HCT116 (cell line): ENCODE results near the gene QPCT. TPM values are rescaled to one million over a fixed set of nuclear protein-coding genes. Genes with fewer than 3 reads are reported as not detected.

ENCODE experiments used
- ATAC-seq: fragments of 200-7000 bp; cut with Tn5 transposase; 2 replicates; pipeline ENCODE4 v1.9.1; 2020; ENCODE audit warnings: mild to moderate bottlenecking, moderate library complexity
- BruUV-seq: library from RNA; stranded (reverse); fragments of 400-500 nt; replicated peaks from 2 replicates; lab custom pipeline; 2021; lab: Mats Ljungman, UMichigan
- CTCF ChIA-PET: fragments of 300-600 bp; sonication (Branson Sonifier 250); formaldehyde crosslinking; loops from one replicate; lab custom pipeline; 2021; ENCODE audit warnings: antibody characterized with exemption; lab: Charles Lee
- POLR2A ChIA-PET: fragments of 300-600, 350-600 bp; sonication (Branson Sonifier 250); formaldehyde crosslinking; loops from one replicate; lab custom pipeline; 2021; ENCODE audit warnings: antibody characterized with exemption; lab: Charles Lee
- RAD21 ChIA-PET, 2 experiments: fragments of 300-600 bp; sonication (Branson Sonifier 250); formaldehyde crosslinking; loops; one replicate each; lab custom pipeline; 2023; ENCODE audit warnings: low total read pairs in 2 of 2; ENCODE audit not compliant: uncharacterized antibody in 2 of 2, unreplicated experiment in 2 of 2, low non-redundant PET in 1 of 2; lab: Charles Lee
- DNase-seq: peaks from one replicate; pipeline ENCODE4 v3.0.0-alpha.2; 2010; ENCODE audit warnings: low read depth, low spot score
- H2AFZ ChIP-seq: fragments of 200-600 bp; shearing (Covaris generic), sonication (generic); 2 replicates; pipeline ENCODE4 v1.6.1; 2017; ENCODE audit warnings: low read depth, mixed run types, mixed read lengths, antibody characterized with exemption, low read length; ENCODE audit not compliant: poor library complexity, severe bottlenecking
- H3K27ac ChIP-seq: 2 replicates; pipeline ENCODE4 v1.5.1; 2012; ENCODE audit warnings: low read depth, low read length
- H3K27me3 ChIP-seq: fragments of 200-600 bp; sonication (generic); 2 replicates; pipeline ENCODE4 v1.6.1; 2016; ENCODE audit warnings: mixed run types, low read length, mixed read lengths; ENCODE audit not compliant: insufficient read depth
- H3K36me3 ChIP-seq, 2 experiments: fragments of 200-500 bp in 1 of 2; fragments of 200-600 bp in 1 of 2; sonication (Bioruptor generic) in 1 of 2; sonication (generic) in 1 of 2; 2 replicates each; pipeline versions ENCODE4 v1.5.1 to v1.6.1; 2014 to 2016; ENCODE audit warnings: low read length in 2 of 2, inconsistent platforms in 1 of 2, mixed read lengths in 1 of 2, mixed run types in 1 of 2; ENCODE audit not compliant: insufficient read depth in 2 of 2, control insufficient read depth in 1 of 2
- H3K4me1 ChIP-seq, 2 experiments: fragments of 200-600 bp in 1 of 2; sonication (generic) in 1 of 2; 2 replicates each; pipeline versions ENCODE4 v1.5.1 to v1.6.1; 2012 to 2017; ENCODE audit warnings: low read length in 2 of 2, inconsistent platforms in 1 of 2, mild to moderate bottlenecking in 1 of 2, mixed read lengths in 1 of 2, mixed run types in 1 of 2, moderate library complexity in 1 of 2; ENCODE audit not compliant: insufficient read depth in 2 of 2, control insufficient read depth in 1 of 2
- H3K4me2 ChIP-seq: fragments of 200-600 bp; sonication (generic); 2 replicates; pipeline ENCODE4 v1.6.1; 2017; ENCODE audit warnings: mixed run types, low read length, mixed read lengths
- H3K4me3 ChIP-seq, 2 experiments: fragments of 200-600 bp in 1 of 2; sonication (generic) in 1 of 2; replicated peaks in 1 of 2; 2 replicates each; pipeline ENCODE4 v1.5.1; 2011 to 2016; ENCODE audit warnings: low read length in 2 of 2, control low read depth in 1 of 2, low read depth in 1 of 2, mild to moderate bottlenecking in 1 of 2, mixed read lengths in 1 of 2, mixed run types in 1 of 2
- H3K79me2 ChIP-seq: fragments of 200-600 bp; sonication (generic); 2 replicates; pipeline ENCODE4 v1.6.1; 2017; ENCODE audit warnings: mild to moderate bottlenecking, mixed run types, low read length, moderate library complexity, mixed read lengths; ENCODE audit not compliant: insufficient read depth
- H3K9ac ChIP-seq: fragments of 200-600 bp; sonication (generic); 2 replicates; pipeline ENCODE4 v1.6.1; 2016; ENCODE audit warnings: low read length, mixed read lengths
- H3K9me2 ChIP-seq: fragments of 200-600 bp; sonication (generic), shearing (Covaris generic); 2 replicates; pipeline ENCODE4 v1.6.1; 2017; ENCODE audit warnings: mixed run types, mild to moderate bottlenecking, moderate library complexity; ENCODE audit not compliant: insufficient read depth
- H3K9me3 ChIP-seq, 2 experiments: fragments of 200-500 bp in 1 of 2; fragments of 200-600 bp in 1 of 2; sonication (Bioruptor generic) in 1 of 2; sonication (generic) in 1 of 2; 2 replicates each; pipeline ENCODE4 v1.6.1; 2014 to 2017; ENCODE audit warnings: low read length in 2 of 2, mixed read lengths in 2 of 2, inconsistent platforms in 1 of 2, low read depth in 1 of 2, mild to moderate bottlenecking in 1 of 2, mixed run types in 1 of 2, moderate library complexity in 1 of 2; ENCODE audit not compliant: control insufficient read depth in 1 of 2, insufficient read depth in 1 of 2
- H4K20me1 ChIP-seq: fragments of 200-600 bp; sonication (generic), shearing (Covaris generic); 2 replicates; pipeline ENCODE4 v1.6.1; 2017; ENCODE audit warnings: mixed run types, mild to moderate bottlenecking, moderate library complexity; ENCODE audit not compliant: insufficient read depth
- CBX3 ChIP-seq: IDR thresholded peaks from 2 replicates; pipeline ENCODE4 v1.6.1; 2012; ENCODE audit warnings: low read depth
- CEBPB ChIP-seq: IDR thresholded peaks from 2 replicates; pipeline ENCODE4 v1.6.1; 2012; ENCODE audit warnings: low read depth
- ELF1 ChIP-seq: IDR thresholded peaks from 2 replicates; pipeline ENCODE4 v1.6.1; 2012; ENCODE audit warnings: low read depth, borderline replicate concordance
- EZH2 ChIP-seq: fragments of 200-600 bp; sonication (generic); IDR thresholded peaks from 2 replicates; pipeline ENCODE4 v1.6.1; 2017; ENCODE audit warnings: antibody characterized with exemption, mixed run types
- FOSL1 ChIP-seq: IDR thresholded peaks from 2 replicates; pipeline ENCODE4 v1.6.1; 2012; ENCODE audit warnings: low read depth
- JUND ChIP-seq: IDR thresholded peaks from 2 replicates; pipeline ENCODE4 v1.6.1; 2012
- POLR2A ChIP-seq: IDR thresholded peaks from 2 replicates; pipeline ENCODE4 v1.7.0; 2011; ENCODE audit warnings: borderline replicate concordance; ENCODE audit not compliant: insufficient read depth, insufficient read length; ENCODE audit errors: extremely low read depth
- SP1 ChIP-seq: IDR thresholded peaks from 2 replicates; pipeline ENCODE4 v1.6.1; 2012; ENCODE audit warnings: low read depth
- SRF ChIP-seq: IDR thresholded peaks from 2 replicates; pipeline ENCODE4 v1.6.1; 2012; ENCODE audit warnings: low read depth
- TCF7L2 ChIP-seq: IDR thresholded peaks from 2 replicates; pipeline ENCODE4 v1.7.0; 2011; ENCODE audit warnings: borderline replicate concordance, inconsistent platforms; ENCODE audit not compliant: insufficient read depth, insufficient read length; ENCODE audit errors: extremely low read depth
- YY1 ChIP-seq: IDR thresholded peaks from 2 replicates; pipeline ENCODE4 v1.6.1; 2011; ENCODE audit warnings: low read length, low read depth, moderate library complexity, mild to moderate bottlenecking; ENCODE audit not compliant: insufficient replicate concordance; ENCODE audit errors: extremely low read depth
- ZNF274 ChIP-seq: fragments of 200-500 bp; sonication (Bioruptor generic); IDR thresholded peaks from 2 replicates; pipeline ENCODE4 v1.6.1; 2014; ENCODE audit warnings: mild to moderate bottlenecking, low read depth, low read length, inconsistent platforms
- intact Hi-C: fragments of 100-400 bp; cut with micrococcal nuclease; formaldehyde crosslinking; loops from 2 replicates; pipeline ENCODE4 v1.10.0; 2022
- total RNA-seq: library from RNA; stranded (reverse); gene quantifications from one replicate; pipeline ENCODE4 v1.2.1, GENCODE V29; 2021; ENCODE audit not compliant: unreplicated experiment
- TF ChIP-seq, protein P1 (sequence below): IDR thresholded peaks from 2 replicates; pipeline ENCODE4 v1.6.1; 2011; ENCODE audit warnings: mild to moderate bottlenecking, low read length, moderate library complexity; ENCODE audit not compliant: insufficient replicate concordance; ENCODE audit errors: extremely low read depth

Gene QPCT
- total RNA-seq, 1 experiment from 2014 or later, result not detected

DNA sequence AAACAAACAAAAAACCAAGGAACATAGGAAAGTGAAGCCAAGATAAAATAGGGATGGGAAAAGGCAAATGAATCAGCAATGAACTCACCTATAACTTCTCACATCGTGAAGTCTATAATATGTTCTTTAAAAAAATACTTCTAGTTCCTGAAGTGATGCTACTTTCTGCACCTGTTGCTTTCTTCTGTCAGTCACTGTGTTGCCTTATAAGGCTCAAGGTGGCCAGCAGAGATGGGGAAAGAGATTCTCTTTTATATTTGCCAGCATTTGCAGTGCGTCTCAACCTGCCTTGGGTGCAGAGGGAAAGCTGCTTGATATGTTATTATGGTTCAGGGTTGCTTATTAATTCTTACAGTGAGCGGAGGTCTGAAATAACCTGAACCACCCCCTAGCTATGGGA lies 14.0 kb downstream of the QPCT start (continued):
- TF ChIP-seq ELF1 (no peak), SP1 (no peak)

DNA sequence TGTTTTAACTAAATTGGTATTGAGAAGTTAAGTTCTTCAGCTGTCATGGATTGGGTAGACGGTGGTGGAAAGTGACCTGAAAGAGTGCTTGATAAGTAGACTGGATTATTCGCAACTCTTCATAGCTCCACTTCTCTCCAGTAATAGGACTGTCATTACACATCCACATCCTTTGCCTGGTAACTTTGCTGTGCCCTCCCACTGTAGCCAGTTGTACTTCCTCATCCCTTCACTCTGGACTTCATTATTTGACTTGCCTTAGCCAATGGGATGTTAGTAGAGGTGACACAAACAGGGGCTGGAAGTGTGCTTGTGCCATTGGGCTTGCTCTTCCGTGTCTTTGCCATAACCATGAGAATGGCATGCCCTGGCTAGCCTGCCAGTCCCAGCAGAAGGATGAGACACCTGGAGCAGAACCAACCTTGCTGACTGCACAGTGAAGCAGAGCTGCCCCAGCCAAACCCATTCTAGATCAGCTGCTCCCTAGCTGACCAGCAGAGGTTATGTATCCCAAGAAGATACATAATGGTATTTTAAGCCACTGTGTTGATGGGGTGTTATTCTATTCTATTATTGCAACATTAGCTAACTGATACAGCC lies 16.9 kb downstream of the QPCT start:
- Histone ChIP-seq H3K9me2 (no peaks in the 10 kb centered on the region), H3K4me3 (no peak overlapping the region), H3K9ac (no peak overlapping the region), H3K79me2 (no peaks in the 10 kb centered on the region), H3K4me2 (no peak overlapping the region), H4K20me1 (no peaks in the 10 kb centered on the region), H3K27ac (no peak overlapping the region), H3K27me3 (peaks cover 10% of the 10 kb centered on the region; the same call in 1 of the 2 replicates), H3K4me1 (no peaks in the 10 kb centered on the region), H2AFZ (no peak overlapping the region), H3K9me3 (no peaks in the 10 kb centered on the region), H3K36me3 (no peaks in the 10 kb centered on the region)
- DNase-seq, result no peak
- ChIA-PET POLR2A (no interaction called here), CTCF (interaction anchor here (1.6 kb wide), 1 partner anchor 35 kb away, joined by 3 read pairs; no protein-coding TSS in a partner anchor), RAD21 (no interaction called here)
- intact Hi-C loops, result no loop called here
- no TSS peak for BruUV-seq
- TF ChIP-seq CEBPB (no peak), TCF7L2 (no peak), EZH2 (no peak), ELF1 (no peak), SRF (no peak), ZNF274 (no peak), POLR2A (no peak), JUND (no peak), CBX3 (no peak), FOSL1 (no peak), YY1 (no peak)
- TF ChIP-seq, protein P1, sequence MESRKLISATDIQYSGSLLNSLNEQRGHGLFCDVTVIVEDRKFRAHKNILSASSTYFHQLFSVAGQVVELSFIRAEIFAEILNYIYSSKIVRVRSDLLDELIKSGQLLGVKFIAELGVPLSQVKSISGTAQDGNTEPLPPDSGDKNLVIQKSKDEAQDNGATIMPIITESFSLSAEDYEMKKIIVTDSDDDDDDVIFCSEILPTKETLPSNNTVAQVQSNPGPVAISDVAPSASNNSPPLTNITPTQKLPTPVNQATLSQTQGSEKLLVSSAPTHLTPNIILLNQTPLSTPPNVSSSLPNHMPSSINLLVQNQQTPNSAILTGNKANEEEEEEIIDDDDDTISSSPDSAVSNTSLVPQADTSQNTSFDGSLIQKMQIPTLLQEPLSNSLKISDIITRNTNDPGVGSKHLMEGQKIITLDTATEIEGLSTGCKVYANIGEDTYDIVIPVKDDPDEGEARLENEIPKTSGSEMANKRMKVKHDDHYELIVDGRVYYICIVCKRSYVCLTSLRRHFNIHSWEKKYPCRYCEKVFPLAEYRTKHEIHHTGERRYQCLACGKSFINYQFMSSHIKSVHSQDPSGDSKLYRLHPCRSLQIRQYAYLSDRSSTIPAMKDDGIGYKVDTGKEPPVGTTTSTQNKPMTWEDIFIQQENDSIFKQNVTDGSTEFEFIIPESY, result no peak
- no peak for ATAC-seq
